Muscle layer of colon (tissue), 2 donors: ENCODE results near the gene CLEC19A.

Source experiments
- H3K27ac ChIP-seq: one replicate; pipeline ENCODE4 v1.7.0; 2013; ENCODE audit warnings: low read depth, mild to moderate bottlenecking, low read length, moderate library complexity
- H3K27me3 ChIP-seq, 2 donors: one replicate each; pipeline ENCODE4 v1.7.0; 2013; ENCODE audit warnings: low read length in 2 of 2, mild to moderate bottlenecking in 2 of 2; ENCODE audit not compliant: insufficient read depth in 2 of 2, control insufficient read depth in 1 of 2
- H3K36me3 ChIP-seq: one replicate; pipeline ENCODE4 v1.7.0; 2013; ENCODE audit warnings: mild to moderate bottlenecking, low read length; ENCODE audit not compliant: insufficient read depth
- H3K4me1 ChIP-seq: one replicate; pipeline ENCODE4 v1.7.0; 2013; ENCODE audit warnings: mild to moderate bottlenecking, low read length; ENCODE audit not compliant: insufficient read depth
- H3K4me3 ChIP-seq, 2 donors: one replicate each; pipeline ENCODE4 v1.7.0; 2013; ENCODE audit warnings: low read length in 2 of 2, low read depth in 1 of 2, mild to moderate bottlenecking in 1 of 2, moderate library complexity in 1 of 2
- H3K9ac ChIP-seq: one replicate; pipeline ENCODE4 v1.7.0; 2013; ENCODE audit warnings: low read length
- H3K9me3 ChIP-seq: one replicate; pipeline ENCODE4 v1.7.0; 2013; ENCODE audit warnings: mild to moderate bottlenecking, low read length
- donor health status: abdominal sarcoma.
- donor health status: Adenocarcinoma of cecum.

CLEC19A gene

DNA sequence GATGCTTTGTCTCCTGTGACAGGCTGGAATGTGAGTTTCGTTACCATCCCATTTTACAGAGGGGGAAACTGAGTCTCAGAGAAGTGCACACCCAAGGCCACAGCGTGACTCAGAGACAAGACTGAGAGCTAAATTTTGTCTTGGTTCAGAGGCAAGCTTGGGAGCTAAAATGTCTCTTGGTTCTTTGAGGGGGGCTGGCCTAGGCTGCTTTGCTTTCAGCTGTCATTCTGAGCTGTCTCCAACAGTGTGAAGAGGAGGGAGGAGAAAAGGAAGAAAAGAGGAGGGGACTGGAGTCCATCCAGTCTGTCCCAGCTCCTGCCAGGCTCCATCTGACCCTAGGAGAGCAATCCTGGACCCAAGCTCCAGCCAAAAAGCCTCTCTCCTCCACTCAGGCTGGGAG is at the start of gene CLEC19A:
Gene CLEC19A, plus strand, starts transcription at position 301 of the 400 bp plus-strand sequence. CDS start 121 bp downstream, outside the sequence.
- Histone ChIP-seq H3K27me3 (no peaks in the 10 kb centered on the region), H3K9me3 (no peaks in the 10 kb centered on the region), H3K4me1 (no peaks in the 10 kb centered on the region), H3K4me3 (no peak within 1 kb of the TSS), H3K9ac (no peak within 1 kb of the TSS), H3K27ac (no peak within 1 kb of the TSS), H3K36me3 (no peaks in the 10 kb centered on the region)

DNA sequence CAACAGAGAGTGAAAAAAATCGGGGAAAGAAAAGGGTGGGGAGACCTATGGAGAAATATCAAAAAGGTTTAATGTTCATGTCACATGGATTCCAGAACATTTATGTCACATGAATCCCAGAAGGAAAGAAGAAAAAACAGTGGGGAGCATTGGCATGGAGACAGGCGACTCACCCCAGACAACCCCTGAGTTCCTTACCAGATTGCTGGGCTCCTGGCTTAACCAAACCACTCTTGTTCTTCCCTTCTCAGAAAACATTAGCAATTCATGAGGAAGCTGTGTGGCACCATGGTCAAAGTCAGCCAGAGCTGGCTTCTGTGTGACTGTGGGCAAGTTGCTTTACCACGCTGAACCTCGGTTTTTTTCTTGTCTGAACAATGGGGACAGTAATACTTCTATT is 49.6 kb upstream of the CLEC19A start:
- Histone ChIP-seq H3K9me3 (no peaks in the 10 kb centered on the region), H3K36me3 (no peaks in the 10 kb centered on the region), H3K4me1 (no peaks in the 10 kb centered on the region), H3K27me3 (no peaks in the 10 kb centered on the region), H3K9ac (no peak overlapping the region), H3K4me3 (no peak overlapping the region), H3K27ac (no peak overlapping the region)

DNA sequence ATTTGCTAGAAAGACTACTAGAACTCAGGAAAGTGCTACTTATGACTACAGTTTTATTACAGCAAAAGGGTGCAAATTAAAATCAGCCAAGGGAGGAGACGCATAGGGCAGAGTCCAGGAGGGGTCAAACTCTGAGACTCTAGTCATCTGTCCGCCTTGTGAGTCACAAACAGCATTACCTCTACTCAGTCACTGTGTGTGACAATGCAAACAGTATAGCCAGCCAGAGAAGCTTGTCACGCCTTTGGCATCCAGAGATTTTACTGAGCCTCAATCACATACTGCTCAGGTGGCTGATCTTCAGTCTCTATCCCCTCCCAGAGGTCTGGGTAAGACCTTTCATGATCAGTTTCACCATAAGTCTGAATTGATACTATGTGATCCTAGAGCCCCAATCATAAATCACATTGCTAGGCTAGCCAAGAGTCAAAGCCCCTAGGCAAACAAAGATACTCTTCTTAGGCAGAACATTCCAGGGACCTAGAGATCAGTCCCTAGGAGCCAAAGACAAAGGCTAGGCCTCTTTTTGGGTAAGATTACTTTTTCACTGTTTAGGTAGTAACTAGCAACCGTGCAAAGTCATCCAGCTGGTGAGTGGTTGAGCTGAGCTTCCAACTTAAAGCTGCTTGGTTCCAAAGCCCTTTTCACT is 48.8 kb upstream of the CLEC19A start:
- Histone ChIP-seq H3K9me3 (no peaks in the 10 kb centered on the region), H3K36me3 (no peaks in the 10 kb centered on the region), H3K4me1 (no peaks in the 10 kb centered on the region), H3K4me3 (no peak overlapping the region), H3K27ac (no peak overlapping the region), H3K27me3 (no peaks in the 10 kb centered on the region), H3K9ac (no peak overlapping the region)

DNA sequence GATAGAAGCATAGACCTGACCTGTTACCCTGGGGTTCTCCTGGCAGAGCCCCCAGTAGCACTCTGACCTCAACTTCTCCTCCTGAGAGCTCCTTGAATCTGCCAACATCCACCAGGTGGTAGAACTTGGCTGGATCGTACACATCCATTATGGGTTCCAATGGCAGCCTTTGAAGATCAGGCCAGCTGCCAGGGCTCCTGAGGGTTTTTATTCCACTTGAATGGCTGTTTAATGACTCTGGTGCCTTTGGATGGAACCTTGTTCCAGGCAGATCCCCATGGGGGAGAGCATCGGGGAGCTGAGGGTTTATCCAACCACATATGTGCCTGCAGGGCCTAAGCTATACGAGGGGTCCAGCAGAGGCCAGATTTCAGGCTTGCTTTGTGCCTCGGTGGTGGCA is 47.1 kb upstream of the CLEC19A start:
- H3K27me3 ChIP-seq: no peaks in the 10 kb centered on the region
- no peaks in the 10 kb centered on the region for H3K36me3 ChIP-seq
- no peak overlapping the region for H3K4me3 ChIP-seq
- no peak overlapping the region for H3K9ac ChIP-seq
- H3K9me3 ChIP-seq: no peaks in the 10 kb centered on the region
- H3K4me1 ChIP-seq: no peaks in the 10 kb centered on the region
- H3K27ac ChIP-seq: no peak overlapping the region

DNA sequence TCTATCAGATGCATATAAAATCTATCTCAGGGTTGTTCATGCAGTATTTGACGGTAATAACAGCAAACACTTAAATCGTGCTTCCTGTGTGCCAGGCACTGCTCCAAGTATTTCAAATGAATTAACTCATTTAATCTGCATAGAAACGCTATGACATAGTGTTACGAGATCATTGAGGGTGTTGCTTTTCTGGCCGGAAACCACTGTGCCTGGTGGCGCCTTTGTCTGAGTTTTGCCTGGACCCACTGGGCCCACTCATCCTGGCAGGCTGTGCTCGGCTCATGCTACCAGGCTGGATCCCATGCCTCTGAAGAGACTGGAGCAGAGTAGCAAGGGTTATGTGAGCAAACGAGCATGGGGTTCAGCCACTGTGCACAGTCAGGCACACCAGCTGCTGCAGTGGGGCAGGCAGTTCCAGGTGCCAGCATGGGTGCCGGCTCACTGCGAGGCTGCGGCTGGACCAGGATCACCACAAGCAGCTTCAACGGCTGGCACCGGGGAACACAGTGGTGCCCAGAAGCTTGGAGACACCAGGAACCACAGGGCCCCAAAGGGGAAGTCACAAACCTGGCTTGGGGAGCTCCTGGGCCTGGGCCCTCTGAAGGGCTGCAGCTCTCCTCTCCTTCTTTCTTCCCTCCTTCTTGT is 45.9 kb upstream of the CLEC19A start:
- Histone ChIP-seq H3K9ac (no peak overlapping the region), H3K4me3 (no peak overlapping the region), H3K9me3 (no peaks in the 10 kb centered on the region), H3K27ac (no peak overlapping the region), H3K4me1 (no peaks in the 10 kb centered on the region), H3K27me3 (no peaks in the 10 kb centered on the region), H3K36me3 (no peaks in the 10 kb centered on the region)

DNA sequence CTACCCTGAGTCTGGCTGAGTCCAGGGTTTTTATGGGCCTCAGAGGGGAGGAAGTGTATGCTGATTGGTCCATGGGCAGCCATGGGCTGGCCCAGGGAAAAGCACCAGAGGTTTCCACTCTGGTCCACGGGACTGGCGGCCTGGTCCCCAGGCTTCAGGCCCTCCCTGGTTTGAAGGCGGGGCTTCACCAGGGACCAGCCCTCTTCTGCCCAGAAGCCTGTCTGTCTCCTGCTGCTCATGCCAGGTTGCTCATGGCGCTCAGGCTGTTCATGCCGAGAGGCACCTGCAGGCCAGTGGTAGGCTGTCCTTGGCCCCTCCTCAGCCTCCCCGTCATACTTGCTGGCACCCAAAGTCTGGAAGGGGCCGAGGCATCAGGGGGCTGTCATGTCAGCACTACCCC is 45.0 kb upstream of the CLEC19A start:
- no peaks in the 10 kb centered on the region for H3K27me3 ChIP-seq
- no peaks in the 10 kb centered on the region for H3K9me3 ChIP-seq
- H3K36me3 ChIP-seq: no peaks in the 10 kb centered on the region
- H3K4me3 ChIP-seq: no peak overlapping the region
- H3K27ac ChIP-seq: no peak overlapping the region
- H3K4me1 ChIP-seq: no peaks in the 10 kb centered on the region
- no peak overlapping the region for H3K9ac ChIP-seq

DNA sequence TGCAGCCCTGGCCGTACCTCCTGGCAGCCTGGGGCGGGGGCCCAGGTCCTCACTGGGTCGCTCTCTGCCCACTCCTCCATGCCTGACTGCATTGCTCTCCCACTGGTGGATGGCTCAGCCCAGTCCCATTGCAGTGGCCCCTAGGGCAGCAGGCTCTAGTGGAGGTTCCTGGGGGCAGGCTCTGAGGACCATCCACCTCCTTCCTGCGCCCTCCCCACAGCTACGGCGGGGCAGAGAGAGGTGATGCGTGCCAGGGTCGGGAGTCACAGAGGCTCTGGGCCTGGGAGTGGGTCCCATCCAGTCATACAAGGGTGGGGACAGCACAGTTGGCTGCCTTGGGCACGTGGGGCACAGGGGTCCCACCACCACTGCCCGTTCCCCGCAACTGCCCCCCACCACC is 44.0 kb upstream of the CLEC19A start:
- H3K4me3 ChIP-seq: no peak overlapping the region
- H3K27ac ChIP-seq: no peak overlapping the region
- no peaks in the 10 kb centered on the region for H3K4me1 ChIP-seq
- H3K27me3 ChIP-seq: no peaks in the 10 kb centered on the region
- no peak overlapping the region for H3K9ac ChIP-seq
- H3K9me3 ChIP-seq: no peaks in the 10 kb centered on the region
- no peaks in the 10 kb centered on the region for H3K36me3 ChIP-seq

DNA sequence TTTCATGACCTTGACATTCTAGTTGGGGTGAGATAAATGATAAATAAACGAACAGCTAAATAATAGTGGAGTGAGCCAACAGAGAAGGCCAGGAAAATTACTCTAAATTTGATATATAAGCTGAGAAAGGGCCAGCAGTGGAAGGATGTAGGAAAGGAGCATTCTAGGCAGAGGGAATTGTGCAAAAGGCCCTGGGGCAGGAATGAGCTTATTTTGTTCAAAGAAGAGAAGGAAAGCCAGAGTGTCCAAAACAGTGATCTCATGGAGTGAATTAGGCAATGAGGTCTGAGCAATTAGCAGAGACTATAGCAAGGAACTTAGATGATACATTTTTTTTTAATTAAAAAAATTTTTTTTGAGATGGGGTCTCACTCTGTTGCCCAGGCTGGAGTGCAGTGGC is 43.3 kb upstream of the CLEC19A start:
- no peaks in the 10 kb centered on the region for H3K4me1 ChIP-seq
- H3K36me3 ChIP-seq: no peaks in the 10 kb centered on the region
- no peak overlapping the region for H3K4me3 ChIP-seq
- no peak overlapping the region for H3K9ac ChIP-seq
- H3K27me3 ChIP-seq: no peaks in the 10 kb centered on the region
- H3K27ac ChIP-seq: no peak overlapping the region
- no peaks in the 10 kb centered on the region for H3K9me3 ChIP-seq

DNA sequence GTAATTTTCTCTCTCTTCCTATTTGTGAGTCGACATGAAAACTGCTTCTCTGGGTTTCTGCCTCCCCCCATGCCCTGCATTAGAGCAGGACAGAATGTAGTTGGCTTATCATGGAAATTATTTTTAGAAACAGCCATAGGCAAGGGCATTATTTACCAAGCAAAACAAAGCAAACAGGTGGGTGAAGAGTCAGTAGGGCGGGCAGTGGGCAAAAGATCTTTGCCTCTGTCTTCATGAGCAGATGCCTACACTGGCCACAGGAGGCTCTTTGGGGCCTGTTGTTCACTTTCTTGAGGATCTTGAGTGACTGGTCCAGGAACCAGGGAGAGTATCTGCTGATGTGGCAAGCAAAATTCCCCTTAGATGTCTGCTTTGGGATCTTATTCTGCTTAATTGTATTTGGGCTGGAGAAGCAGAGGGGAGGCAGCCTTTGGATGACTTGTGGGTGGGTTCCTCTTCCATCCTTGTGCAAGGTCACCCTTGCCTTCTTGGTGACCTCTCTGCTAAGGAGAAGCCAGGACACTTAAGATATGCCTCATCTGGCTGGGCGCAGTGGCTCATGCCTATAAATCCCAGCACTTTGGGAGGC is 42.5 kb upstream of the CLEC19A start:
- Histone ChIP-seq H3K9me3 (no peaks in the 10 kb centered on the region), H3K4me3 (no peak overlapping the region), H3K9ac (no peak overlapping the region), H3K36me3 (no peaks in the 10 kb centered on the region), H3K27me3 (no peaks in the 10 kb centered on the region), H3K27ac (no peak overlapping the region), H3K4me1 (no peaks in the 10 kb centered on the region)

DNA sequence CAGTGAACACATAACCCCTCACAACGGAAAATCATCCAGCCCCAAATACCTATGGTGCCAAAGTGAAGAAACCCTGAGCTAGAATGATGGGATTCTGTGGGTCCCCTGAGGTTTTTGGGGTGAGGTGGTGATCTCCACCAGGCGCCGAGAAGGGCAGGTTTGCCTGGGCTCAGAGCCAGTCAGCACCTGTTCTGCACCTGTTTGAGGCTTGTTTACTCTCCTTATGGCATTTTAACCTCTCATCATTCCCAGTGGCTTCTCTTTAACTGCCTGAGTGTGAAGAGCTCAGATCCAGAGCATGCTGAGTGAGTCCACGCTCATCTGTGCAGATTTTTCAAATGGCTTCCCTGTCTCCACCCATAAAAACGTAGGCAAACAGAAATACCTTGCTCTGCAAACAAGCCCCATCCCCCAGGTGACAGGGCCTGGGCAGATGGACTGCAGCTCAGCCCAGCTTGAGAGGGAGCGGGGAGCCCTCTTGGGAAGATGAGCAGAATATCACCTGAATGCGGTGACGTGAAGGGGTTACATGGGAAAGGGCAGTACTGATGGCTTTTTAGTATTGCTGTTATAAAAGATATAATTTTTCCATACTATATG is 40.1 kb upstream of the CLEC19A start:
- Histone ChIP-seq H3K36me3 (no peaks in the 10 kb centered on the region), H3K9me3 (no peaks in the 10 kb centered on the region), H3K27ac (no peak overlapping the region), H3K9ac (no peak overlapping the region), H3K4me3 (no peak overlapping the region), H3K27me3 (no peaks in the 10 kb centered on the region), H3K4me1 (no peaks in the 10 kb centered on the region)

DNA sequence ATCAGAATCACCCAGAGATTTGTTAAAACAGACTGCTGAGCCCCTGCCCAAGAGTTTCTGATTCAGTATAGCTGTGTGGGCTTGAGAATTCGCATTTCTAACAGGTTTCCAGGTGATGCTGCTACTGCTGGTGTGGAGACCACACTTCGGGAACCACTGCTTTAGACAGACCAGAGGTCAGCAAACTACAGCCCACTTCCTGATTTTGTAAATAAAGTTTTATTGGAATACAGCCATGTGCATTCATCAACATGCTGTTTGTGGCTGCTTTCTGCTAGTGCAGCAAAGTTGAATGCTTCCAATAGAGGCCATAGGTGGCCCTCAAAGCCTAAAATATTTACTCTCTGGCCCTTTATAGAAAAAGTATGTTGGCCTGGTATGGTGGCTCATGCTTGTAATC is 32.6 kb upstream of the CLEC19A start:
- Histone ChIP-seq H3K4me3 (no peak overlapping the region), H3K27ac (no peak overlapping the region), H3K9me3 (no peaks in the 10 kb centered on the region), H3K9ac (no peak overlapping the region), H3K27me3 (peaks cover 0 to 6% of the 10 kb centered on the region in 2 donors), H3K4me1 (no peaks in the 10 kb centered on the region), H3K36me3 (no peaks in the 10 kb centered on the region)
